Fibroblast of lung (primary cell): Measurements from ENCODE around the gene XKR7.

Experiments used
- EZH2 ChIP-seq: IDR thresholded peaks from 2 replicates; pipeline ENCODE4 v1.5.1; 2012; ENCODE audit warnings: low read length, control low read depth, mild to moderate bottlenecking; ENCODE audit errors: missing control alignments
- TF ChIP-seq, protein P1 (sequence below), 2 donors: IDR thresholded peaks in 1 of 2; conservative IDR thresholded peaks in 1 of 2; 1 replicate in 1 of 2; 2 replicates in 1 of 2; pipeline ENCODE4 v1.5.1; 2011 to 2012; ENCODE audit warnings: low read length in 2 of 2, control low read depth in 1 of 2, inconsistent platforms in 1 of 2, low read depth in 1 of 2, mild to moderate bottlenecking in 1 of 2

DNA sequence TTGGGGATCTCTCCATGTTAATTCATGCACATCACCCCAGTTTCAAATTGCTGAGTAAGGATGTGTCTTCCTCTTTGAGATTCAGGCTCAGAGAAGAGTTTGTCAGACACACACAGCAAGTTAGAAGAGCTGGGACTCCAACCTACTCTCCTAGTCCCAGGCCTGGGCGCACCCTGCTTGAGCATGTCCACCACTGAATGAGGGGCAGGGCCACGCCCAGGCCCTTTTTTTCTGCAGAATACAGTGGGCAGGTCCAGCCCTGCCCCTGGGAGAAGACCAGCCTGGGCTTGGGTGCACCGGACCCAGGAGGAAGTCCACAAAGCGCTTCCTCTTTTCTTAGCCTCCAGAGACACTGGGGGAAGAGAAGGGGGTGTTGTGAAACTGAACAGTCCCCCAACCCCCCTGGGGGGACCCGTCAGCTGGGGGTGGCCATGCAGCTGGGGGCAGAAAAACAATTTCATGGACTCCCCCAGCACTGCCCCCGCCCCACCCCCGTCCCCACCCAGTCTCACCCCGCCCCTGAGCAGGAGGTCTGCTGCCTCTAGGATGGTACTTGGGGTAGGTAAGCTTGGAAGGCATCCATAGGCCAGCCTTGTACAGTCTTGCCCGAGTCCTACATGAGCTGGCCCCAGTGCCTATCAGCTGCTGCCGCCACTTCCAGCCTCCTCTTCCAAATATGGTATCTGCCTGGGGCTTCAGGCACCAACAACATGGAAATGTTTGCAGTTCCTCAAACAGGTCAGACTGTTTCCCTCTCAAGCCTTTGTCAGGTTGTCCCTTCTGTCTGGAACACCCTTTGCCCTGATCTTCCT lies 72.4 kb downstream of the XKR7 start:
- TF ChIP-seq, protein P1, sequence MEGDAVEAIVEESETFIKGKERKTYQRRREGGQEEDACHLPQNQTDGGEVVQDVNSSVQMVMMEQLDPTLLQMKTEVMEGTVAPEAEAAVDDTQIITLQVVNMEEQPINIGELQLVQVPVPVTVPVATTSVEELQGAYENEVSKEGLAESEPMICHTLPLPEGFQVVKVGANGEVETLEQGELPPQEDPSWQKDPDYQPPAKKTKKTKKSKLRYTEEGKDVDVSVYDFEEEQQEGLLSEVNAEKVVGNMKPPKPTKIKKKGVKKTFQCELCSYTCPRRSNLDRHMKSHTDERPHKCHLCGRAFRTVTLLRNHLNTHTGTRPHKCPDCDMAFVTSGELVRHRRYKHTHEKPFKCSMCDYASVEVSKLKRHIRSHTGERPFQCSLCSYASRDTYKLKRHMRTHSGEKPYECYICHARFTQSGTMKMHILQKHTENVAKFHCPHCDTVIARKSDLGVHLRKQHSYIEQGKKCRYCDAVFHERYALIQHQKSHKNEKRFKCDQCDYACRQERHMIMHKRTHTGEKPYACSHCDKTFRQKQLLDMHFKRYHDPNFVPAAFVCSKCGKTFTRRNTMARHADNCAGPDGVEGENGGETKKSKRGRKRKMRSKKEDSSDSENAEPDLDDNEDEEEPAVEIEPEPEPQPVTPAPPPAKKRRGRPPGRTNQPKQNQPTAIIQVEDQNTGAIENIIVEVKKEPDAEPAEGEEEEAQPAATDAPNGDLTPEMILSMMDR (conservative IDR thresholded peaks at IDR 0.05 in 1 of 2, IDR thresholded peaks at IDR 0.05 in 1 of 2; ENCODE audit: low read depth in 1 of 2, low read length in 2 of 2) = no peak
- TF ChIP-seq EZH2 = no peak
